HepG2 (cell line): Measurements from ENCODE around the gene SCN4B. TPM values are rescaled to one million over a fixed set of nuclear protein-coding genes. Genes with fewer than 3 reads are reported as not detected.

Source experiments
- ATAC-seq: fragments of 200-7000 bp; cut with Tn5 transposase; 3 replicates; pipeline ENCODE4 v1.9.1; 2020; ENCODE audit warnings: mild to moderate bottlenecking, moderate library complexity
- BruUV-seq: library from RNA; stranded (reverse); fragments of 400-500 nt; replicated peaks from 2 replicates; lab custom pipeline; 2021; lab: Mats Ljungman, UMichigan
- CTCF ChIA-PET: fragments of 300-600 bp; formaldehyde crosslinking; extraction: SDS; loops from one replicate; lab custom pipeline; 2021; ENCODE audit warnings: low total read pairs, inconsistent platforms, low intra/inter-chr PET ratio; lab: Yijun Ruan, JAX
- POLR2A ChIA-PET: fragments of 350-600 bp; sonication (Branson Sonifier 250); formaldehyde crosslinking; loops from one replicate; lab custom pipeline; 2020; ENCODE audit warnings: antibody characterized with exemption, inconsistent platforms; lab: Yijun Ruan, JAX
- DNase-seq: peaks from one replicate; pipeline ENCODE4 v3.0.0-alpha.2; 2015; ENCODE audit warnings: low spot score
- FAIRE-seq: peaks from 3 replicates; lab custom pipeline; 2011; peaks lifted over from hg19 to GRCh38; lab: Jason Lieb, UNC
- H2AFZ ChIP-seq: one replicate; pipeline ENCODE4 v1.6.1; 2011; ENCODE audit warnings: low read length, inconsistent platforms
- H3K27ac ChIP-seq: fragments of 300-600 bp; 3 replicates; pipeline ENCODE4 v1.8.0; 2011; ENCODE audit warnings: mixed run types, mild to moderate bottlenecking, mixed read lengths, low read length, inconsistent platforms; ENCODE audit not compliant: insufficient read depth; ENCODE audit errors: extremely low read length
- H3K27me3 ChIP-seq, 2 experiments: fragments of 200-600 bp in 1 of 2; 2 replicates in 1 of 2; 3 replicates in 1 of 2; pipeline versions ENCODE4 v1.6.0 to v1.8.0; 2011; ENCODE audit warnings: low read length in 2 of 2, mild to moderate bottlenecking in 2 of 2, moderate library complexity in 2 of 2, inconsistent platforms in 1 of 2; ENCODE audit not compliant: insufficient read depth in 2 of 2, control insufficient read depth in 1 of 2
- H3K36me3 ChIP-seq, 2 experiments: fragments of 200-600 bp in 1 of 2; replicated peaks in 1 of 2; 2 replicates in 1 of 2; 3 replicates in 1 of 2; pipeline versions ENCODE4 v1.5.1 to v1.8.0; 2011; ENCODE audit warnings: low read length in 2 of 2, inconsistent platforms in 1 of 2; ENCODE audit not compliant: insufficient read depth in 2 of 2, control insufficient read depth in 1 of 2
- H3K4me1 ChIP-seq: 2 replicates; pipeline ENCODE4 v1.5.1; 2012; ENCODE audit warnings: low read length, inconsistent platforms; ENCODE audit not compliant: insufficient read depth
- H3K4me2 ChIP-seq: 2 replicates; pipeline ENCODE4 v1.6.0; 2011; ENCODE audit warnings: low read depth, low read length, inconsistent platforms
- H3K4me3 ChIP-seq, 3 experiments: fragments of 200-600 bp in 1 of 3; sonication (generic), shearing (Covaris generic) in 1 of 3; replicated peaks in 1 of 3; 2 replicates each; pipeline ENCODE4 v1.5.1; 2011 to 2016; ENCODE audit warnings: low read length in 3 of 3, inconsistent platforms in 2 of 3, low read depth in 2 of 3, mild to moderate bottlenecking in 2 of 3, control low read depth in 1 of 3, mixed read lengths in 1 of 3; ENCODE audit not compliant: insufficient read depth in 1 of 3
- H3K79me2 ChIP-seq: one replicate; pipeline ENCODE4 v1.6.1; 2011; ENCODE audit warnings: low read length, inconsistent platforms; ENCODE audit not compliant: insufficient read depth
- H3K9ac ChIP-seq: 2 replicates; pipeline ENCODE4 v1.6.0; 2011; ENCODE audit warnings: mild to moderate bottlenecking, low read depth, low read length, inconsistent platforms; ENCODE audit not compliant: insufficient read depth
- H3K9me3 ChIP-seq: 2 replicates; pipeline ENCODE4 v1.5.1; 2012; ENCODE audit warnings: mild to moderate bottlenecking, low read length
- H4K20me1 ChIP-seq: 2 replicates; pipeline ENCODE4 v1.6.0; 2011; ENCODE audit warnings: inconsistent platforms, mild to moderate bottlenecking, low read length, moderate library complexity; ENCODE audit not compliant: insufficient read depth
- CHCHD3 ChIP-seq: sonication (generic); formaldehyde crosslinking; IDR thresholded peaks from 2 replicates; pipeline ENCODE4 v1.8.0; 2022; ENCODE audit warnings: mild to moderate bottlenecking, missing genetic modification reagents, moderate library complexity
- FOXK1 ChIP-seq: sonication (generic); formaldehyde crosslinking; IDR thresholded peaks from 2 replicates; pipeline ENCODE4 v1.4.0; 2020; ENCODE audit warnings: low read depth, missing genetic modification reagents, borderline replicate concordance
- NFYB ChIP-seq: sonication (generic); formaldehyde crosslinking; IDR thresholded peaks from 2 replicates; pipeline ENCODE4 v1.4.0; 2020; ENCODE audit warnings: missing genetic modification reagents
- PITX1 ChIP-seq: sonication (generic); formaldehyde crosslinking; IDR thresholded peaks from 2 replicates; pipeline ENCODE4 v1.5.1; 2020; ENCODE audit warnings: mild to moderate bottlenecking, missing genetic modification reagents
- RORA ChIP-seq: sonication (generic); formaldehyde crosslinking; IDR thresholded peaks from 2 replicates; pipeline ENCODE4 v1.5.0; 2020; ENCODE audit warnings: mild to moderate bottlenecking, missing genetic modification reagents, moderate library complexity
- RXRB ChIP-seq: IDR thresholded peaks from 2 replicates; pipeline ENCODE4 v1.6.1; 2016; ENCODE audit warnings: borderline replicate concordance, missing genetic modification reagents, missing compliant biosample characterization
- SRY ChIP-seq: sonication (generic); formaldehyde crosslinking; IDR thresholded peaks from 2 replicates; pipeline ENCODE4 v1.8.0; 2022; ENCODE audit warnings: mild to moderate bottlenecking, missing genetic modification reagents
- STAT5B ChIP-seq: sonication (generic); formaldehyde crosslinking; IDR thresholded peaks from 2 replicates; pipeline ENCODE4 v1.4.0; 2020; ENCODE audit warnings: missing genetic modification reagents
- ZBTB38 ChIP-seq: sonication (generic); formaldehyde crosslinking; IDR thresholded peaks from 2 replicates; pipeline ENCODE4 v1.5.1; 2020; ENCODE audit warnings: mild to moderate bottlenecking, missing genetic modification reagents
- ZMYM4 ChIP-seq: sonication (generic); formaldehyde crosslinking; IDR thresholded peaks from 2 replicates; pipeline ENCODE4 v1.8.1; 2023; ENCODE audit warnings: mild to moderate bottlenecking, missing genetic modification reagents
- ZNF232 ChIP-seq: sonication (generic); formaldehyde crosslinking; IDR thresholded peaks from 2 replicates; pipeline ENCODE4 v1.4.0; 2020; ENCODE audit warnings: missing genetic modification reagents, borderline replicate concordance
- ZNF75D ChIP-seq: sonication (generic); formaldehyde crosslinking; IDR thresholded peaks from 2 replicates; pipeline ENCODE4 v1.8.1; 2023; ENCODE audit warnings: missing genetic modification reagents, mild to moderate bottlenecking, borderline replicate concordance
- ZNF777 ChIP-seq: sonication (generic); formaldehyde crosslinking; IDR thresholded peaks from 2 replicates; pipeline ENCODE4 v1.4.0; 2020; ENCODE audit warnings: missing genetic modification reagents
- ZSCAN22 ChIP-seq: sonication (generic); formaldehyde crosslinking; IDR thresholded peaks from 2 replicates; pipeline ENCODE4 v1.4.0; 2020; ENCODE audit warnings: mild to moderate bottlenecking, missing genetic modification reagents
- WGBS: methylation state at CpG from one replicate; pipeline ENCODE4 v1.1.6; 2017; ENCODE audit warnings: low lambda C conversion rate; 5-methylcytosine and 5-hydroxymethylcytosine counted together
- in situ Hi-C: cut with HindIII; loops from 2 replicates; pipeline ENCODE4 v1.10.0; 2017; ENCODE audit warnings: low pct_unique_long_range_greater_than_20kb; ENCODE audit not compliant: extremely low pct_ligation_motif_present
- intact Hi-C: fragments of 100-400 bp; cut with micrococcal nuclease; formaldehyde crosslinking; loops from one replicate; pipeline ENCODE4 v1.10.0; 2022; ENCODE audit not compliant: unreplicated experiment
- polyA plus RNA-seq, 8 experiments: library from polyadenylated mRNA; depleted of rRNA in 3 of 8; stranded (reverse) in 7 of 8; unstranded in 1 of 8; fragments of >200 nt; fragmentation: Illumina TruSeq in 4 of 8; extraction: Trizol in 4 of 8; gene quantifications; 2 replicates each; pipeline versions ENCODE4 v1.2.1 to v1.2.3, GENCODE V29; 2011 to 2016; ENCODE audit warnings: low read depth in 4 of 8, missing spikeins in 1 of 8, mixed read lengths in 1 of 8; ENCODE audit not compliant: insufficient read depth in 1 of 8
- total RNA-seq, 5 experiments: library from RNA; depleted of rRNA; stranded (reverse); fragments of >200 nt; fragmentation: Illumina TruSeq; extraction: Trizol; gene quantifications; 2 replicates each; pipeline ENCODE4 v1.2.3, GENCODE V29; 2016; ENCODE audit warnings: low read depth in 1 of 5
- TF ChIP-seq, protein P1 (sequence below): sonication (generic); formaldehyde crosslinking; conservative IDR thresholded peaks from 2 replicates; pipeline ENCODE4 v1.4.0; 2020; ENCODE audit warnings: mild to moderate bottlenecking, missing genetic modification reagents, moderate library complexity
- TF ChIP-seq, protein P2 (sequence below): sonication (generic); formaldehyde crosslinking; IDR thresholded peaks from 2 replicates; pipeline ENCODE4 v1.4.0; 2020; ENCODE audit warnings: missing genetic modification reagents, low read depth, mild to moderate bottlenecking, borderline replicate concordance

Gene SCN4B
- total and polyA plus RNA-seq, 2 of the 13 experiments (the other 11 are each of a cell fraction or from before 2014, with no cell fraction given): 0.04 to 0.29 TPM

DNA sequence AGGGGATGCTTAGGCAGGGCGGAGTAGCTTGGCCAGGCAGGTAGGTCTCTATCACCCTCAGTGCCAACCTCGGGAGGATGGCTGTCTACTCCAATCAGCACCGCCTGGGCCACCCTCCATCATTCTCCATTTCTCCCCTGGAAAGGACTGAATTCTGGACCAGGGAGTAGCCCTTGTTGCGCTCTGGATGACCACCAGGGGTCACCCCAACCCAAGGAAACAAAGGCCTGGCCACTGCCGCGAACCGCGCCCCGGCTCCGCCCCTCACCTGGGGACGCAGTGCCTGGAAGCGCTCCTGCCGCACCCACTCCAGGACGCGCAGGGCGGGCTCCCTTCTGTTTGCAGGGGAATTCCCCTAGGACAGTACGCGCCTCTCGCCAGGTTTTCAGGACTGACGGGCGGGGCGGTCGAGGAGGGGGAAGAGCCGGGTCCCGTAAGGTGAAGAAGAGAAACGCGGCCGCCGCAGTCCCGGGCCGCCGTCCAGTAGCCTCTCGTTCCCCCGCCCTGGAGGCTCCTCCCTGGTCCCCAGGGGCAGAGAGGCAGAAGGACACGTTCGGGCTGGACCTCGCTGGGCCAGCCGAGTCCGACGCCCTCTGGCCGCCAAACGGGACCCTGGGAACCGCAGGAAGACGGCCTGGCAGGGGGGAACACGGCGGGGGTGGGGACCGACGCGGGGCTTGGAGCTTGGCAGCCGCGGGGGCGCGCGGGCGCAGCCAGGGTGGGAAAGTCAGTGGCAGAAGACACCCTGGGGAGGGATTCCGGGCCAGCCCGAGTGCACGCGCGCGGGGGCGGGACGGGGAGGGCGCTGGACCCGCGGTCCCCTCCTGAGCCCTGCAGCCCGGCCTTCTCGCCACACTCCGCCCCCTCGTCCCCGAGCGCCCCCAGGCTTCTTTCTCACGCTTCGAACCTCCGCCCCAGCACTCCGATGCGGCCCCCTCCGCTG lies 7.1 kb downstream of the SCN4B start:
- no TSS peak for BruUV-seq
- intact Hi-C loops (loop anchor here (1.0 to 5.0 kb wide), 4 partner anchors 26 to 343 kb away; no protein-coding TSS in a partner anchor), in situ Hi-C loops (loop anchor here (5.0 to 25.0 kb wide), 3 partner anchors 147 to 342 kb away; no protein-coding TSS in a partner anchor)
- Histone ChIP-seq H3K27ac (no peak overlapping the region), H3K4me1 (peaks cover 18% of the 10 kb centered on the region; the same call in 1 of the 2 replicates), H4K20me1 (no peaks in the 10 kb centered on the region), H3K4me2 (peak overlapping the region; percentile 75), H3K27me3 (peaks cover 2 to 52% of the 10 kb centered on the region in 2 experiments; a peak in 3 of 5 replicates), H3K36me3 (no peaks in the 10 kb centered on the region), H3K9ac (0 out of 2 replicates have a peak overlapping the region, but pooled peaks have one; percentile 0), H3K4me3 (peak overlapping the region; percentile 60 to 80 (median 61); a peak in 5 of 6 replicates), H2AFZ (no peak overlapping the region), H3K9me3 (no peaks in the 10 kb centered on the region), H3K79me2 (no peaks in the 10 kb centered on the region)
- WGBS: 0% methylated on average over 5 of the region's 78 CpGs
- ATAC-seq (peak; percentile 93), DNase-seq (peak; percentile 68), FAIRE-seq (peak; percentile 74)
- ChIA-PET POLR2A (no interaction called here), CTCF (interaction anchor here (0.7 to 2.2 kb wide), 6 partner anchors 25 to 514 kb away, joined by 3 to 21 read pairs (median 11); no protein-coding TSS in a partner anchor)
- TF ChIP-seq RORA: no peak
- TF ChIP-seq ZBTB38 (CRISPR knock-in tag): no peak; the same call in 1 of the 2 replicates
- peak; percentile 75 for TF ChIP-seq PITX1
- TF ChIP-seq ZSCAN22 (CRISPR knock-in tag): no peak
- no peak for TF ChIP-seq ZNF232
- TF ChIP-seq RXRB (CRISPR knock-in tag): peak; percentile 33; the same call in 1 of the 2 replicates
- no peak for TF ChIP-seq NFYB (CRISPR knock-in tag)
- TF ChIP-seq, protein P1, sequence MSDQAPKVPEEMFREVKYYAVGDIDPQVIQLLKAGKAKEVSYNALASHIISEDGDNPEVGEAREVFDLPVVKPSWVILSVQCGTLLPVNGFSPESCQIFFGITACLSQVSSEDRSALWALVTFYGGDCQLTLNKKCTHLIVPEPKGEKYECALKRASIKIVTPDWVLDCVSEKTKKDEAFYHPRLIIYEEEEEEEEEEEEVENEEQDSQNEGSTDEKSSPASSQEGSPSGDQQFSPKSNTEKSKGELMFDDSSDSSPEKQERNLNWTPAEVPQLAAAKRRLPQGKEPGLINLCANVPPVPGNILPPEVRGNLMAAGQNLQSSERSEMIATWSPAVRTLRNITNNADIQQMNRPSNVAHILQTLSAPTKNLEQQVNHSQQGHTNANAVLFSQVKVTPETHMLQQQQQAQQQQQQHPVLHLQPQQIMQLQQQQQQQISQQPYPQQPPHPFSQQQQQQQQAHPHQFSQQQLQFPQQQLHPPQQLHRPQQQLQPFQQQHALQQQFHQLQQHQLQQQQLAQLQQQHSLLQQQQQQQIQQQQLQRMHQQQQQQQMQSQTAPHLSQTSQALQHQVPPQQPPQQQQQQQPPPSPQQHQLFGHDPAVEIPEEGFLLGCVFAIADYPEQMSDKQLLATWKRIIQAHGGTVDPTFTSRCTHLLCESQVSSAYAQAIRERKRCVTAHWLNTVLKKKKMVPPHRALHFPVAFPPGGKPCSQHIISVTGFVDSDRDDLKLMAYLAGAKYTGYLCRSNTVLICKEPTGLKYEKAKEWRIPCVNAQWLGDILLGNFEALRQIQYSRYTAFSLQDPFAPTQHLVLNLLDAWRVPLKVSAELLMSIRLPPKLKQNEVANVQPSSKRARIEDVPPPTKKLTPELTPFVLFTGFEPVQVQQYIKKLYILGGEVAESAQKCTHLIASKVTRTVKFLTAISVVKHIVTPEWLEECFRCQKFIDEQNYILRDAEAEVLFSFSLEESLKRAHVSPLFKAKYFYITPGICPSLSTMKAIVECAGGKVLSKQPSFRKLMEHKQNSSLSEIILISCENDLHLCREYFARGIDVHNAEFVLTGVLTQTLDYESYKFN: 0 out of 2 replicates have a peak, but pooled peaks have one; percentile 36
- TF ChIP-seq SRY: 0 out of 2 replicates have a peak, but pooled peaks have one; percentile 41
- TF ChIP-seq ZNF777: peak; percentile 90
- no peak for TF ChIP-seq STAT5B (CRISPR knock-in tag)
- TF ChIP-seq, protein P2, sequence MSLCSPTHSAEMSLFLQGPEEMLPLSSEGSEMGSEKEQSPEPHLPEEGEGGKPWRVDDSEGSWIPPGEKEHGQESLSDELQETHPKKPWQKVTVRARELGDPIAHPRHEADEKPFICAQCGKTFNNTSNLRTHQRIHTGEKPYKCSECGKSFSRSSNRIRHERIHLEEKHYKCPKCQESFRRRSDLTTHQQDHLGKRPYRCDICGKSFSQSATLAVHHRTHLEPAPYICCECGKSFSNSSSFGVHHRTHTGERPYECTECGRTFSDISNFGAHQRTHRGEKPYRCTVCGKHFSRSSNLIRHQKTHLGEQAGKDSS (CRISPR knock-in tag): peak; percentile 64; the same call in 1 of the 2 replicates
- peak; percentile 80; the same call in 1 of the 2 replicates for TF ChIP-seq FOXK1
- no peak for TF ChIP-seq ZNF75D (CRISPR knock-in tag)
- TF ChIP-seq ZMYM4: 0 out of 2 replicates have a peak, but pooled peaks have one; percentile 54
- no peak for TF ChIP-seq CHCHD3 (CRISPR knock-in tag)
